ENCODE results near the gene GPD2.

The GPD2 gene

DNA sequence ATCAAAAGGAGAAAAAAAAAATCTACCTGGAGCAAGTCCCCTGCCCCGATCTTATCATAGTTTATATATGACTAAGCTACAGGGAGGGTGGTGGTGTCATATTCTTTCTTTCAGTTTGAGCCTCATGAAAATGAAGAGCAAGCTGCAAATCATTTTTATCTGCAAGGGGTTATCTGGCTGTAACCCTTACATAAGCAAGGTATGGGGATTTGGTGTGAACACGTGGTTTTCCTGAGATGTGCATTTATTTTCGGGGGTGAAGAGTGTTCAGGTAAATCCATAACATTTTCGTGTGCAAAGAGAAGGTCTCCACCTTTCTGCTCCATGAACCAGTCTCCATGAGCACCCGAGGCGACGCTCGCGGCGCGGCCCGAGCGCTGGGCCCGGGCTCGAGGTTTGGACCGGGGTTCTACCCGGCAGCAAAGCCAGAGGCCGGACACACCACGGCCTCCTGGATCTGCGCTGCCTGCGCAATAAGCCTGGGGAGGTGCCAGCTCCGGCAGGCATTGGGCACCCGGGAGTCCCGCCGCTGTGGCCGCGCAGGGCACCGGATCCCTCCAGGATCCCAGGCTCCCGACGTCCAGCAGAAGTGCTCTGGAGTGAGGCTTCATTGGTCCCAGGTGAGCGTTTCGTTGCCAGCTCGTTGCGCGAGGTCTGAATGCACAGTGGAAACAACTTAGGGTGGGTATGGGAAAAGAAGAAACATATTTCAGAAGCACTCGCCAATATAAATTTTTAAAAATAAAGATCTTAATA lies 36.1 kb upstream of the GPD2 start:
- POLR2A ChIA-PET, result interaction anchor here (0.6 to 2.2 kb wide), 3 partner anchors 58 to 248 kb away, joined by 4 to 19 read pairs (median 11); no protein-coding TSS in a partner anchor
- CTCF ChIA-PET, result interaction anchor here (0.6 to 1.6 kb wide), 4 partner anchors 56 to 657 kb away, joined by 3 to 17 read pairs (median 4); no protein-coding TSS in a partner anchor
- Histone ChIP-seq H3K4me1 (ENCODE audit: control insufficient read depth, insufficient read depth, low read length) (no peaks in the 10 kb centered on the region), H3K9me3 (ENCODE audit: control insufficient read depth, insufficient read depth, low read depth, low read length) (no peaks in the 10 kb centered on the region), H3K27ac (ENCODE audit: extremely low read depth, low read depth, low read length) (peak overlapping the region; percentile 66), H3K36me3 (ENCODE audit: control insufficient read depth in 2 of 2, insufficient read depth in 1 of 2, low read length in 2 of 2) (no peaks in the 10 kb centered on the region), H3K4me3 (ENCODE audit: low read depth, low read length) (peak overlapping the region; percentile 77)
- TF ChIP-seq KLF9 (tag by site-specific recombination; IDR thresholded peaks at IDR 0.05; ENCODE audit: low read depth), result no peak
- TF ChIP-seq ZNF404 (tag by site-specific recombination; IDR thresholded peaks at IDR 0.05), result no peak
- TF ChIP-seq, protein P1, sequence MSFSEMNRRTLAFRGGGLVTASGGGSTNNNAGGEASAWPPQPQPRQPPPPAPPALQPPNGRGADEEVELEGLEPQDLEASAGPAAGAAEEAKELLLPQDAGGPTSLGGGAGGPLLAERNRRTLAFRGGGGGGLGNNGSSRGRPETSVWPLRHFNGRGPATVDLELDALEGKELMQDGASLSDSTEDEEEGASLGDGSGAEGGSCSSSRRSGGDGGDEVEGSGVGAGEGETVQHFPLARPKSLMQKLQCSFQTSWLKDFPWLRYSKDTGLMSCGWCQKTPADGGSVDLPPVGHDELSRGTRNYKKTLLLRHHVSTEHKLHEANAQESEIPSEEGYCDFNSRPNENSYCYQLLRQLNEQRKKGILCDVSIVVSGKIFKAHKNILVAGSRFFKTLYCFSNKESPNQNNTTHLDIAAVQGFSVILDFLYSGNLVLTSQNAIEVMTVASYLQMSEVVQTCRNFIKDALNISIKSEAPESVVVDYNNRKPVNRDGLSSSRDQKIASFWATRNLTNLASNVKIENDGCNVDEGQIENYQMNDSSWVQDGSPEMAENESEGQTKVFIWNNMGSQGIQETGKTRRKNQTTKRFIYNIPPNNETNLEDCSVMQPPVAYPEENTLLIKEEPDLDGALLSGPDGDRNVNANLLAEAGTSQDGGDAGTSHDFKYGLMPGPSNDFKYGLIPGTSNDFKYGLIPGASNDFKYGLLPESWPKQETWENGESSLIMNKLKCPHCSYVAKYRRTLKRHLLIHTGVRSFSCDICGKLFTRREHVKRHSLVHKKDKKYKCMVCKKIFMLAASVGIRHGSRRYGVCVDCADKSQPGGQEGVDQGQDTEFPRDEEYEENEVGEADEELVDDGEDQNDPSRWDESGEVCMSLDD (tag by site-specific recombination; IDR thresholded peaks at IDR 0.05), result peak; percentile 50; the same call in 1 of the 2 replicates
- TF ChIP-seq, protein P2, sequence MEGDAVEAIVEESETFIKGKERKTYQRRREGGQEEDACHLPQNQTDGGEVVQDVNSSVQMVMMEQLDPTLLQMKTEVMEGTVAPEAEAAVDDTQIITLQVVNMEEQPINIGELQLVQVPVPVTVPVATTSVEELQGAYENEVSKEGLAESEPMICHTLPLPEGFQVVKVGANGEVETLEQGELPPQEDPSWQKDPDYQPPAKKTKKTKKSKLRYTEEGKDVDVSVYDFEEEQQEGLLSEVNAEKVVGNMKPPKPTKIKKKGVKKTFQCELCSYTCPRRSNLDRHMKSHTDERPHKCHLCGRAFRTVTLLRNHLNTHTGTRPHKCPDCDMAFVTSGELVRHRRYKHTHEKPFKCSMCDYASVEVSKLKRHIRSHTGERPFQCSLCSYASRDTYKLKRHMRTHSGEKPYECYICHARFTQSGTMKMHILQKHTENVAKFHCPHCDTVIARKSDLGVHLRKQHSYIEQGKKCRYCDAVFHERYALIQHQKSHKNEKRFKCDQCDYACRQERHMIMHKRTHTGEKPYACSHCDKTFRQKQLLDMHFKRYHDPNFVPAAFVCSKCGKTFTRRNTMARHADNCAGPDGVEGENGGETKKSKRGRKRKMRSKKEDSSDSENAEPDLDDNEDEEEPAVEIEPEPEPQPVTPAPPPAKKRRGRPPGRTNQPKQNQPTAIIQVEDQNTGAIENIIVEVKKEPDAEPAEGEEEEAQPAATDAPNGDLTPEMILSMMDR (tag by site-specific recombination; IDR thresholded peaks at IDR 0.05), result 0 out of 2 replicates have a peak, but pooled peaks have one; percentile 16
- TF ChIP-seq, protein P3, sequence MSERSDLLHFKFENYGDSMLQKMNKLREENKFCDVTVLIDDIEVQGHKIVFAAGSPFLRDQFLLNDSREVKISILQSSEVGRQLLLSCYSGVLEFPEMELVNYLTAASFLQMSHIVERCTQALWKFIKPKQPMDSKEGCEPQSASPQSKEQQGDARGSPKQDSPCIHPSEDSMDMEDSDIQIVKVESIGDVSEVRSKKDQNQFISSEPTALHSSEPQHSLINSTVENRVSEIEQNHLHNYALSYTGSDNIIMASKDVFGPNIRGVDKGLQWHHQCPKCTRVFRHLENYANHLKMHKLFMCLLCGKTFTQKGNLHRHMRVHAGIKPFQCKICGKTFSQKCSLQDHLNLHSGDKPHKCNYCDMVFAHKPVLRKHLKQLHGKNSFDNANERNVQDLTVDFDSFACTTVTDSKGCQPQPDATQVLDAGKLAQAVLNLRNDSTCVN (tag by site-specific recombination; optimal IDR thresholded peaks at IDR 0.05), result peak; percentile 70
- TF ChIP-seq KLF8 (tag by site-specific recombination; IDR thresholded peaks at IDR 0.05), result no peak; the same call in 1 of the 2 replicates
- TF ChIP-seq, protein P4, sequence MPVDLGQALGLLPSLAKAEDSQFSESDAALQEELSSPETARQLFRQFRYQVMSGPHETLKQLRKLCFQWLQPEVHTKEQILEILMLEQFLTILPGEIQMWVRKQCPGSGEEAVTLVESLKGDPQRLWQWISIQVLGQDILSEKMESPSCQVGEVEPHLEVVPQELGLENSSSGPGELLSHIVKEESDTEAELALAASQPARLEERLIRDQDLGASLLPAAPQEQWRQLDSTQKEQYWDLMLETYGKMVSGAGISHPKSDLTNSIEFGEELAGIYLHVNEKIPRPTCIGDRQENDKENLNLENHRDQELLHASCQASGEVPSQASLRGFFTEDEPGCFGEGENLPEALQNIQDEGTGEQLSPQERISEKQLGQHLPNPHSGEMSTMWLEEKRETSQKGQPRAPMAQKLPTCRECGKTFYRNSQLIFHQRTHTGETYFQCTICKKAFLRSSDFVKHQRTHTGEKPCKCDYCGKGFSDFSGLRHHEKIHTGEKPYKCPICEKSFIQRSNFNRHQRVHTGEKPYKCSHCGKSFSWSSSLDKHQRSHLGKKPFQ (tag by site-specific recombination; IDR thresholded peaks at IDR 0.05), result peak; percentile 83
- TF ChIP-seq WT1 (tag by site-specific recombination; IDR thresholded peaks at IDR 0.05), result no peak
- no peak for TF ChIP-seq ZNF19 (tag by site-specific recombination; IDR thresholded peaks at IDR 0.05; ENCODE audit: low read depth)
- peak; percentile 13; the same call in 1 of the 2 replicates for TF ChIP-seq GLIS1 (tag by site-specific recombination; IDR thresholded peaks at IDR 0.05)
- TF ChIP-seq TRIM28 (IDR thresholded peaks at IDR 0.05; ENCODE audit: borderline replicate concordance, low read length), result no peak; the same call in 1 of the 2 replicates
- TF ChIP-seq ZNF561 (tag by site-specific recombination; IDR thresholded peaks at IDR 0.05; ENCODE audit: borderline replicate concordance), result peak; percentile 44; the same call in 1 of the 2 replicates
- TF ChIP-seq ZNF76 (tag by site-specific recombination; IDR thresholded peaks at IDR 0.05; ENCODE audit: borderline replicate concordance, low read depth), result 0 out of 2 replicates have a peak, but pooled peaks have one; percentile 13
- no peak for TF ChIP-seq ZNF776 (tag by site-specific recombination; IDR thresholded peaks at IDR 0.05; ENCODE audit: borderline replicate concordance)
- peak; percentile 69 for TF ChIP-seq ZBTB48 (tag by site-specific recombination; IDR thresholded peaks at IDR 0.05)
- TF ChIP-seq, protein P5, sequence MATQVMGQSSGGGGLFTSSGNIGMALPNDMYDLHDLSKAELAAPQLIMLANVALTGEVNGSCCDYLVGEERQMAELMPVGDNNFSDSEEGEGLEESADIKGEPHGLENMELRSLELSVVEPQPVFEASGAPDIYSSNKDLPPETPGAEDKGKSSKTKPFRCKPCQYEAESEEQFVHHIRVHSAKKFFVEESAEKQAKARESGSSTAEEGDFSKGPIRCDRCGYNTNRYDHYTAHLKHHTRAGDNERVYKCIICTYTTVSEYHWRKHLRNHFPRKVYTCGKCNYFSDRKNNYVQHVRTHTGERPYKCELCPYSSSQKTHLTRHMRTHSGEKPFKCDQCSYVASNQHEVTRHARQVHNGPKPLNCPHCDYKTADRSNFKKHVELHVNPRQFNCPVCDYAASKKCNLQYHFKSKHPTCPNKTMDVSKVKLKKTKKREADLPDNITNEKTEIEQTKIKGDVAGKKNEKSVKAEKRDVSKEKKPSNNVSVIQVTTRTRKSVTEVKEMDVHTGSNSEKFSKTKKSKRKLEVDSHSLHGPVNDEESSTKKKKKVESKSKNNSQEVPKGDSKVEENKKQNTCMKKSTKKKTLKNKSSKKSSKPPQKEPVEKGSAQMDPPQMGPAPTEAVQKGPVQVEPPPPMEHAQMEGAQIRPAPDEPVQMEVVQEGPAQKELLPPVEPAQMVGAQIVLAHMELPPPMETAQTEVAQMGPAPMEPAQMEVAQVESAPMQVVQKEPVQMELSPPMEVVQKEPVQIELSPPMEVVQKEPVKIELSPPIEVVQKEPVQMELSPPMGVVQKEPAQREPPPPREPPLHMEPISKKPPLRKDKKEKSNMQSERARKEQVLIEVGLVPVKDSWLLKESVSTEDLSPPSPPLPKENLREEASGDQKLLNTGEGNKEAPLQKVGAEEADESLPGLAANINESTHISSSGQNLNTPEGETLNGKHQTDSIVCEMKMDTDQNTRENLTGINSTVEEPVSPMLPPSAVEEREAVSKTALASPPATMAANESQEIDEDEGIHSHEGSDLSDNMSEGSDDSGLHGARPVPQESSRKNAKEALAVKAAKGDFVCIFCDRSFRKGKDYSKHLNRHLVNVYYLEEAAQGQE (tag by site-specific recombination; IDR thresholded peaks at IDR 0.05), result 0 out of 2 replicates have a peak, but pooled peaks have one; percentile 10
- no peak for TF ChIP-seq ZNF560 (tag by site-specific recombination; IDR thresholded peaks at IDR 0.05; ENCODE audit: borderline replicate concordance)
- TF ChIP-seq ZSCAN30 (tag by site-specific recombination; IDR thresholded peaks at IDR 0.05), result peak; percentile 5; the same call in 1 of the 2 replicates
- TF ChIP-seq, protein P6, sequence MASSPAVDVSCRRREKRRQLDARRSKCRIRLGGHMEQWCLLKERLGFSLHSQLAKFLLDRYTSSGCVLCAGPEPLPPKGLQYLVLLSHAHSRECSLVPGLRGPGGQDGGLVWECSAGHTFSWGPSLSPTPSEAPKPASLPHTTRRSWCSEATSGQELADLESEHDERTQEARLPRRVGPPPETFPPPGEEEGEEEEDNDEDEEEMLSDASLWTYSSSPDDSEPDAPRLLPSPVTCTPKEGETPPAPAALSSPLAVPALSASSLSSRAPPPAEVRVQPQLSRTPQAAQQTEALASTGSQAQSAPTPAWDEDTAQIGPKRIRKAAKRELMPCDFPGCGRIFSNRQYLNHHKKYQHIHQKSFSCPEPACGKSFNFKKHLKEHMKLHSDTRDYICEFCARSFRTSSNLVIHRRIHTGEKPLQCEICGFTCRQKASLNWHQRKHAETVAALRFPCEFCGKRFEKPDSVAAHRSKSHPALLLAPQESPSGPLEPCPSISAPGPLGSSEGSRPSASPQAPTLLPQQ (tag by site-specific recombination; IDR thresholded peaks at IDR 0.05), result peak; percentile 40
- TF ChIP-seq ZNF341 (tag by site-specific recombination; IDR thresholded peaks at IDR 0.05; ENCODE audit: low read depth), result peak; percentile 16; the same call in 1 of the 2 replicates
- TF ChIP-seq ZBTB8A (tag by site-specific recombination; IDR thresholded peaks at IDR 0.05), result peak; percentile 76
- peak; percentile 93 for TF ChIP-seq ZNF600 (tag by site-specific recombination; IDR thresholded peaks at IDR 0.05)
- TF ChIP-seq IKZF3 (tag by site-specific recombination; IDR thresholded peaks at IDR 0.05), result peak; percentile 75
